Hepatocyte (in vitro differentiated cells): Measurements from ENCODE around the gene DOCK1. TPM values are rescaled to one million over a fixed set of nuclear protein-coding genes. Genes with fewer than 3 reads are reported as not detected.

Experiments used
- DNase-seq: peaks from one replicate; pipeline ENCODE4 v3.0.0-alpha.2; 2016; ENCODE audit warnings: low spot score
- H2AFZ ChIP-seq: fragments of 200-600 bp; sonication (generic); 2 replicates; pipeline ENCODE4 v1.6.0; 2016; ENCODE audit warnings: antibody characterized with exemption, mild to moderate bottlenecking
- H3K27ac ChIP-seq: fragments of 200-600 bp; sonication (generic); 2 replicates; pipeline ENCODE4 v1.5.1; 2016; ENCODE audit warnings: mild to moderate bottlenecking
- H3K27me3 ChIP-seq: fragments of 200-600 bp; sonication (generic); 2 replicates; pipeline ENCODE4 v1.6.1; 2016
- H3K36me3 ChIP-seq: fragments of 200-600 bp; sonication (generic); replicated peaks from 2 replicates; pipeline ENCODE4 v1.5.1; 2016; ENCODE audit warnings: low read depth; ENCODE audit not compliant: insufficient read depth
- H3K4me1 ChIP-seq: fragments of 200-600 bp; sonication (generic); 2 replicates; pipeline ENCODE4 v1.5.1; 2016; ENCODE audit warnings: mild to moderate bottlenecking, moderate library complexity; ENCODE audit not compliant: insufficient read depth
- H3K4me2 ChIP-seq: fragments of 200-600 bp; sonication (generic); 2 replicates; pipeline ENCODE4 v1.6.0; 2016
- H3K4me3 ChIP-seq: fragments of 200-600 bp; sonication (generic); 2 replicates; pipeline ENCODE4 v1.5.1; 2016; ENCODE audit warnings: mild to moderate bottlenecking
- H3K79me2 ChIP-seq: fragments of 200-600 bp; sonication (generic); 2 replicates; pipeline ENCODE4 v1.6.0; 2017; ENCODE audit warnings: mild to moderate bottlenecking
- H3K9me2 ChIP-seq: fragments of 200-600 bp; sonication (generic); replicated peaks from 2 replicates; pipeline ENCODE4 v1.6.0; 2017; ENCODE audit warnings: mild to moderate bottlenecking; ENCODE audit not compliant: insufficient read depth
- H3K9me3 ChIP-seq: fragments of 200-600 bp; sonication (generic); 2 replicates; pipeline ENCODE4 v1.5.1; 2016; ENCODE audit warnings: low read depth, mild to moderate bottlenecking
- H4K20me1 ChIP-seq: fragments of 200-600 bp; sonication (generic); 2 replicates; pipeline ENCODE4 v1.6.0; 2016; ENCODE audit warnings: mild to moderate bottlenecking; ENCODE audit not compliant: insufficient read depth, poor library complexity, severe bottlenecking
- CTCF ChIP-seq: fragments of 200-600 bp; sonication (generic); IDR thresholded peaks from 2 replicates; pipeline ENCODE4 v1.5.1; 2016; ENCODE audit warnings: antibody characterized with exemption, mild to moderate bottlenecking; ENCODE audit not compliant: poor library complexity
- EZH2 ChIP-seq: fragments of 200-600 bp; sonication (generic); IDR thresholded peaks from 2 replicates; pipeline ENCODE4 v1.6.1; 2016; ENCODE audit warnings: antibody characterized with exemption, mild to moderate bottlenecking, borderline replicate concordance
- EZH2phosphoT487 ChIP-seq: fragments of 200-600 bp; sonication (generic); IDR thresholded peaks from one replicate; pipeline ENCODE4 v1.6.1; 2018; ENCODE audit warnings: antibody characterized with exemption, mild to moderate bottlenecking, low read depth, moderate library complexity; ENCODE audit not compliant: unreplicated experiment, severe bottlenecking
- WGBS: methylation state at CpG from one replicate; pipeline ENCODE4 v1.1.6; 2016; ENCODE audit warnings: low lambda C conversion rate; ENCODE audit errors: missing lambda C conversion rate; 5-methylcytosine and 5-hydroxymethylcytosine counted together
- polyA plus RNA-seq: library from polyadenylated mRNA; unstranded; fragments of >200 nt; fragmentation: Nextera tagmentation; extraction: Ambion mirVana; gene quantifications from 2 replicates; pipeline ENCODE4 v1.2.1, GENCODE V29; 2016
- total RNA-seq: library from RNA; depleted of rRNA; stranded (reverse); fragments of >200 nt; gene quantifications from 2 replicates; pipeline ENCODE4 v1.2.3, GENCODE V29; 2014

DOCK1 gene
- total and polyA plus RNA-seq, 2 experiments from 2014 or later = 16.0 to 55.5 TPM

- 98% methylated on average over 8 of the region's 8 CpGs for WGBS
These were observed 123.8 kb downstream of the DOCK1 start for GRCh38 chr10:127029061-127029460.

GRCh38 chr10:127033216-127034033 lies 128.2 kb downstream of the DOCK1 start:
- WGBS = 86% methylated on average over 12 of the region's 12 CpGs
- Histone ChIP-seq H2AFZ (no peak overlapping the region), H3K4me1 (no peaks in the 10 kb centered on the region), H3K36me3 (no peaks in the 10 kb centered on the region), H3K9me2 (no peaks in the 10 kb centered on the region), H3K27me3 (no peaks in the 10 kb centered on the region), H3K27ac (no peak overlapping the region), H3K79me2 (no peaks in the 10 kb centered on the region), H3K4me3 (no peak overlapping the region), H3K9me3 (no peaks in the 10 kb centered on the region), H3K4me2 (no peak overlapping the region), H4K20me1 (no peaks in the 10 kb centered on the region)
- DNase-seq = no peak
- TF ChIP-seq CTCF (no peak), EZH2phosphoT487 (no peak), EZH2 (no peak)

More at GRCh38 chr10:127029061-127029460, 123.8 kb downstream of the DOCK1 start:
- Histone ChIP-seq H2AFZ (no peak overlapping the region), H3K79me2 (no peaks in the 10 kb centered on the region), H3K27ac (no peak overlapping the region), H3K9me2 (no peaks in the 10 kb centered on the region), H3K4me3 (no peak overlapping the region), H3K36me3 (no peaks in the 10 kb centered on the region), H4K20me1 (no peaks in the 10 kb centered on the region), H3K9me3 (no peaks in the 10 kb centered on the region), H3K4me1 (no peaks in the 10 kb centered on the region), H3K27me3 (no peaks in the 10 kb centered on the region), H3K4me2 (no peak overlapping the region)
- no peak for DNase-seq
- no peak for TF ChIP-seq EZH2phosphoT487
- no peak for TF ChIP-seq CTCF
- TF ChIP-seq EZH2 = no peak

DNA sequence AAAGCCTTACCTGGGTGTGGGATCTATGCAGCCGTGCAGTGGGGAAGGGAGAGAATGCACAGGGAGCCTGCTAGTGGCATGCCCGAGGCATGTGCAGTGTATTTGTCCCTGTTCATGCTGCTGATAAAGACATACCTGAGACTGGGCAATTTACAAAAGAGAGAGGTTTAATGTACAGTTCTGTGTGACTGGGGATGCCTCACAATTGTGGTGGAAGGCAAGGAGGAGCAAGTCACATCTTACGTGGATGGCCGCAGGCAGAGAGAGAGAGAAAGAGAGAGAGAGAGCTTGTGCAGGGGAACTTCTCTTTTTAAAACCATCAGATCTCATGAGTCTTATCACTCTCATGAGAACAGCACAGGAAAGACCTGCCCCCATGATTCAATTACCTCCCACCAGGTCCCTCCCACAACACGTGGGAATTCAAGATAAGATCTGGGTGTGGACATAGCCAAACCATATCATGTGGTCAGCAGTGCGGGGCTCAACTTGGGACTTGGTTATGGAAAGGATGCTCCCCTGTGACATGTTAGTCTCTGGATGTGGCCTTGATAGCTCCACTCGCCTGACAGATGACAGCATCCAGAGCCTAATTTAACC lies 128.9 kb downstream of the DOCK1 start:
- no peaks in the 10 kb centered on the region for H4K20me1 ChIP-seq
- H3K4me2 ChIP-seq = no peak overlapping the region
- no peaks in the 10 kb centered on the region for H3K27me3 ChIP-seq
- H3K4me3 ChIP-seq = no peak overlapping the region
- H3K9me2 ChIP-seq = no peaks in the 10 kb centered on the region
- no peaks in the 10 kb centered on the region for H3K79me2 ChIP-seq
- no peak for DNase-seq
- H3K9me3 ChIP-seq = no peaks in the 10 kb centered on the region
- no peak overlapping the region for H3K27ac ChIP-seq
- no peak overlapping the region for H2AFZ ChIP-seq
- TF ChIP-seq EZH2 = no peak
- no peak for TF ChIP-seq EZH2phosphoT487
- TF ChIP-seq CTCF = no peak
- H3K4me1 ChIP-seq = no peaks in the 10 kb centered on the region
- WGBS = 86% methylated on average over 7 of the region's 7 CpGs
- no peaks in the 10 kb centered on the region for H3K36me3 ChIP-seq
